ENCODE data around the gene CDKN2B-AS1.
A peak's percentile ranks its signal among the peaks of the same experiment; 100 is the strongest.

CDKN2B-AS1 gene

GRCh38 chr9:22008384-22008716, 13.8 kb downstream of the CDKN2B-AS1 start:
- DNase-seq: no peak

- DNase-seq: peak; percentile 96
Measured at GRCh38 chr9:22008717-22009505, 14.3 kb downstream of the CDKN2B-AS1 start, which contains the start of gene CDKN2B. Gene CDKN2B, minus strand, starts transcription at chr9:22009305. Its CDS starts 352 bp downstream, at chr9:22008953.

GRCh38 chr9:22009506-22009867, 14.9 kb downstream of the CDKN2B-AS1 start:
- no peak for DNase-seq

- DNase-seq: no peak
Measured at GRCh38 chr9:22010866-22011625, 16.5 kb downstream of the CDKN2B-AS1 start.

- no peak for DNase-seq
Measured at GRCh38 chr9:22022396-22022795, 27.8 kb downstream of the CDKN2B-AS1 start.

GRCh38 chr9:22026696-22027095, 32.1 kb downstream of the CDKN2B-AS1 start:
- DNase-seq: no peak

GRCh38 chr9:22028394-22028793, 33.8 kb downstream of the CDKN2B-AS1 start:
- DNase-seq: no peak

- DNase-seq: no peak
Measured at GRCh38 chr9:22029231-22029630, 34.6 kb downstream of the CDKN2B-AS1 start.

- DNase-seq: no peak
Measured at GRCh38 chr9:22030101-22030598, 35.6 kb downstream of the CDKN2B-AS1 start.

GRCh38 chr9:22031655-22032411, 37.2 kb downstream of the CDKN2B-AS1 start:
- DNase-seq: no peak

GRCh38 chr9:22033012-22033630, 38.5 kb downstream of the CDKN2B-AS1 start:
- DNase-seq: no peak

GRCh38 chr9:22035591-22036011, 41.0 kb downstream of the CDKN2B-AS1 start:
- no peak for DNase-seq

GRCh38 chr9:22036866-22037626, 42.5 kb downstream of the CDKN2B-AS1 start:
- DNase-seq: no peak

- peak; percentile 24 for DNase-seq
Measured at GRCh38 chr9:22037954-22038690, 43.5 kb downstream of the CDKN2B-AS1 start.

GRCh38 chr9:22039258-22039657, 44.7 kb downstream of the CDKN2B-AS1 start:
- DNase-seq: no peak

- no peak for DNase-seq
Measured at GRCh38 chr9:22040760-22041159, 46.2 kb downstream of the CDKN2B-AS1 start.

- no peak for DNase-seq
Measured at GRCh38 chr9:22041344-22041743, 46.8 kb downstream of the CDKN2B-AS1 start.

GRCh38 chr9:22041775-22042174, 47.2 kb downstream of the CDKN2B-AS1 start:
- DNase-seq: no peak

- DNase-seq: no peak
Measured at GRCh38 chr9:22043928-22044327, 49.3 kb downstream of the CDKN2B-AS1 start.

GRCh38 chr9:22044583-22044982, 50.0 kb downstream of the CDKN2B-AS1 start:
- no peak for DNase-seq

GRCh38 chr9:22045423-22045822, 50.8 kb downstream of the CDKN2B-AS1 start:
- no peak for DNase-seq

All from NCI-H146 (cell line).